Epithelial cell of proximal tubule (primary cell): Measurements from ENCODE around the gene HIBADH. TPM values are rescaled to one million over a fixed set of nuclear protein-coding genes. Genes with fewer than 3 reads are reported as not detected.

Experiments
- DNase-seq: peaks from one replicate; pipeline ENCODE4 v3.0.0-alpha.2; 2011; ENCODE audit warnings: low read depth
- H3K4me3 ChIP-seq: 2 replicates; pipeline ENCODE4 v1.5.1; 2011; ENCODE audit warnings: low read depth, mild to moderate bottlenecking, low read length
- total RNA-seq: library from RNA; depleted of rRNA; stranded (reverse); fragments of >200 nt; gene quantifications from 2 replicates; pipeline ENCODE4 v1.2.3, GENCODE V29; 2015
- TF ChIP-seq, protein P1 (sequence below): conservative IDR thresholded peaks from 2 replicates; pipeline ENCODE4 v1.5.1; 2012; ENCODE audit warnings: low read depth, mild to moderate bottlenecking, low read length

Gene HIBADH
- total RNA-seq, 1 donor from 2014 or later = 49.5 TPM

DNA sequence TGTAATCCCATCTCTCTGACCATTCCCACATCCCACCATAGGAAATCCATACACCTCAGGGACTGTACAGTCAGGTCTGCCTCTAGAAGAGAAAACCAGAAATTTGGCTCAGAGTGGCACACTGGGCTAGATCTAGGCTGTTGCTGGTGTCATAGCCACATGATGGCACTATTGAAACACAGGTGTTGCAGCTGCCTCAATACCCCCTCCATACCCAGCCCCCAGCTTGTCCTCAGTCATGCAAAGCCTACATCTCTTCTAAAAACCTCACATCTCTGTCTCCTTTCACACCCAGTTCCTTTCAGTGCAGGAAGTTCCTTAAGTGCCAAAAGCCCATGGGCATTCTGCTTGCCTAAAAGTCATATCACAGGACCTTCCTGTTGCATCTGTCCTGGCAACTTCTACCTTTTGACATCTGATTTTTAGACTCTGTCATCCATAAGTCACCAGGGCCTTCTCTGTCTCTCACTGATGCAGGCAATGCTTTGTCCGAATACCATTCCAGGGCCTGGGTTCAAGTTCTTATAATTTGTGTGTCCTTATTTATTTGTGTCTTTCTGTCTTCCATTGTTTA lies 27.0 kb upstream of the HIBADH start:
- TF ChIP-seq, protein P1, sequence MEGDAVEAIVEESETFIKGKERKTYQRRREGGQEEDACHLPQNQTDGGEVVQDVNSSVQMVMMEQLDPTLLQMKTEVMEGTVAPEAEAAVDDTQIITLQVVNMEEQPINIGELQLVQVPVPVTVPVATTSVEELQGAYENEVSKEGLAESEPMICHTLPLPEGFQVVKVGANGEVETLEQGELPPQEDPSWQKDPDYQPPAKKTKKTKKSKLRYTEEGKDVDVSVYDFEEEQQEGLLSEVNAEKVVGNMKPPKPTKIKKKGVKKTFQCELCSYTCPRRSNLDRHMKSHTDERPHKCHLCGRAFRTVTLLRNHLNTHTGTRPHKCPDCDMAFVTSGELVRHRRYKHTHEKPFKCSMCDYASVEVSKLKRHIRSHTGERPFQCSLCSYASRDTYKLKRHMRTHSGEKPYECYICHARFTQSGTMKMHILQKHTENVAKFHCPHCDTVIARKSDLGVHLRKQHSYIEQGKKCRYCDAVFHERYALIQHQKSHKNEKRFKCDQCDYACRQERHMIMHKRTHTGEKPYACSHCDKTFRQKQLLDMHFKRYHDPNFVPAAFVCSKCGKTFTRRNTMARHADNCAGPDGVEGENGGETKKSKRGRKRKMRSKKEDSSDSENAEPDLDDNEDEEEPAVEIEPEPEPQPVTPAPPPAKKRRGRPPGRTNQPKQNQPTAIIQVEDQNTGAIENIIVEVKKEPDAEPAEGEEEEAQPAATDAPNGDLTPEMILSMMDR = peak; percentile 73
- no peak overlapping the region for H3K4me3 ChIP-seq
- no peak for DNase-seq

DNA sequence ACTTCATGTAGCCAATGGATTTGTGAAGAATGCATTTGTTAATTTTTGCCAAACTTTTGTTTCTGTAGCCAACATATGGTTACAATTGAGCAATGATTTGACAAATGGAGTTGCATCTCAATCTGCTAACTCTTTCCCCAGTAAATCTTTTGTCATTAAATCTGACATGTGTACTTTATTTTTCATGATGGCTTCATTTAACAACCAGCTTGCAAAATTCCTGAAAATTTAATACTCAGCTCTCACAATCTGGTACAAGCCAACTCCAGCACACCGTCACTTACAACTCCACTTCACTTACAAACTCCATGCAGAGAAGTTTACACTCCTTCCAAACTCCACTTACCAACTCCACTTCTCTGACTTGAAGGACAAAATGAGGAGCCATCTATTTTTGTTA lies 26.5 kb upstream of the HIBADH start:
- no peak overlapping the region for H3K4me3 ChIP-seq
- TF ChIP-seq, protein P1 = no peak
- no peak for DNase-seq

DNA sequence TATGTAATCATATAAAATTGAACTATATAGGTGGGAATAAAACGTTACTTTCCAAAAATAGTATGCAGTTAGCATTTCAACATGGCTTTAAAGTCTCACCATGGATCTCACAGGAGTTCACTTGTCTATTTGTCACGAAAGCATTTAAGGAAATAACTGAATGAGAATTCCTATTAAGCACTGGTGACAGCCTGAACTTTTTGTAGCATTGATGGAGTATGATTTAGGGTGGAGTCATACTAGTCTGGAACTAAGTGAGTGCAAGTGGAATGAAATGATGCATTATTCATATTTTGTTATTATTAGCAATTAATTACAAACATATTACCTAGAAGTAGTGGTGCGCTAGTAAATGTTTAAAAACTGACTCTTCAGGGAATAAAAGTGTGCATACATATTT lies 26.0 kb upstream of the HIBADH start:
- H3K4me3 ChIP-seq = no peak overlapping the region
- no peak for DNase-seq
- TF ChIP-seq, protein P1 = no peak

DNA sequence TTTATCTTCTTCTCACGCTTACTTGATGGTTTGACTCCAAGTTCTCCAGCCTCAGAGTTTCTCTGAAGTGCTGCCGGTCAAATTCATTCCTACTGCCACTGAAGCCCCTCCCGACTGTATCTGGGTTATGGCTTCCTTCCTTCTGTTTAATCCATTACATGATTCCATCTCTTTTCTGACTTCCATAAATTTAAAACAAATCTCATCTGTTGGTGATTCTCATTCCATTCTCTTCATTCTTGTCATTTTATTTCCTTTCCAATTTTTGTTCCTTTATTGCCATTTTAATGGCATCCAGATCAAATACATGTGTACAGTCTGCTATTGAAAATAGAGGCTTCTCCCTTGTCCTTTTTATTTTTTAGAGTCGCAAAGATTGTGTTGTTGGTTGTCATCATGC lies 25.4 kb upstream of the HIBADH start:
- no peak overlapping the region for H3K4me3 ChIP-seq
- TF ChIP-seq, protein P1 = no peak
- no peak for DNase-seq

DNA sequence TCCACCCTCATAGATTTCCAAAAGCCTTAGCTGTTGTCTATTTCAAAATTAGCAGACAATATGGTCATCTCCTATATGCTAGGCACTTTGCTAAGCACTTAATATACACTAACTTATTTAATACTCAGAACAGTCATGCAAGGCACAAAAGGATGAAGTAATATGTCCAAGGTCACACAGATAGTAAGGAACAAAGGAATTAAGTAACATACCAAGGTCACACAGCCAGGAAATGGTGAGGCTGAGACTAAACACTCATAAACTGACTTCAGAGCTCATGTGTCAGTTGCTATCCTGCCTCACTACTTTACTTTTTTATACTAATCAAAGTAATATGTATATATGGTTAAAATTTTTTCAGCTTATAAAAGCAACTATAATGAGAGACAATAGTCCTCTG lies 23.6 kb upstream of the HIBADH start:
- no peak for DNase-seq
- no peak overlapping the region for H3K4me3 ChIP-seq
- TF ChIP-seq, protein P1 = no peak

DNA sequence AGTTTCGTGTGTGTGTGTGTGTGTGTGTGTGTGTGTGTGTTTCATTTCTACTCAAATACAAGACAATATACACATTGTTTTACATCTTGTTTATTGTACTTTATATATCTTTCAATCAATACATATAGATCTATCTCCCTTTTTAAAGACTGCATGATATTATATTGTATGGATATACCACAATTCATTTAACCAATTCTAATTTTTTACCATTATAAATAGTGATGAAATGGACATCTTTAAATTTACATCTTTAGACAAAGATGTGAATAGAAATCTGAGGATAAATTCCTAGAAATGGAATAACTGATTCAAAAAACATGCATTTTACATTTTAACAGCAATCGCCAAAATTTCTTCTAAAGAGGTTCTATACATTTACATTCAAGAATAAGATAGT lies 23.2 kb upstream of the HIBADH start:
- H3K4me3 ChIP-seq = no peak overlapping the region
- no peak for DNase-seq
- TF ChIP-seq, protein P1 = no peak

DNA sequence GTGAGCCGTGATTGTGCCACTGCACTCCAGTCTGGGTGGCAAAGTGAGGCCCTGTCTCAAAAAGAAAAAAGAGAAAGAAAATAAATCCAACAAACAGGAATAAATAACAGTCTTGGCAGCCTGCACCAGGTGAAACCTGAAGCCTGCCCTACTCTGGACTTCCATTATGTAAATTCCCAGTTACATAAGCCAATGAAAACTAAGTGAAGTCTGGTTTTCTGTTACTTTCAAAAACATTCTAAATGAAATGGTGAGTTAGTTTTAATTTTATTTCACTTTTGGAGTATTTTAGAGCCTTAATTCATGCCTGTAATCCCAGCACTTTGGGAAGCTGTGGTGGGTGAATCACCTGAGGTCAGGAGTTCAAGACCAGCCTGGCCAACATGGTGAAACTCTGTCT lies 22.5 kb upstream of the HIBADH start:
- TF ChIP-seq, protein P1 = no peak
- H3K4me3 ChIP-seq = no peak overlapping the region
- no peak for DNase-seq
